GM23248 (cell line): Measurements from ENCODE around the gene ZNF787.

Source experiments
- EZH2 ChIP-seq: fragments of 200-600 bp; sonication (generic); IDR thresholded peaks from 2 replicates; pipeline ENCODE4 v1.6.1; 2018; ENCODE audit warnings: antibody characterized with exemption, mild to moderate bottlenecking; ENCODE audit not compliant: insufficient read depth, poor library complexity, severe bottlenecking
- EZH2phosphoT487 ChIP-seq: fragments of 200-600 bp; sonication (generic); IDR thresholded peaks from 2 replicates; pipeline ENCODE4 v1.6.1; 2018; ENCODE audit warnings: antibody characterized with exemption, moderate library complexity, mild to moderate bottlenecking, low read depth; ENCODE audit not compliant: insufficient read depth

DNA sequence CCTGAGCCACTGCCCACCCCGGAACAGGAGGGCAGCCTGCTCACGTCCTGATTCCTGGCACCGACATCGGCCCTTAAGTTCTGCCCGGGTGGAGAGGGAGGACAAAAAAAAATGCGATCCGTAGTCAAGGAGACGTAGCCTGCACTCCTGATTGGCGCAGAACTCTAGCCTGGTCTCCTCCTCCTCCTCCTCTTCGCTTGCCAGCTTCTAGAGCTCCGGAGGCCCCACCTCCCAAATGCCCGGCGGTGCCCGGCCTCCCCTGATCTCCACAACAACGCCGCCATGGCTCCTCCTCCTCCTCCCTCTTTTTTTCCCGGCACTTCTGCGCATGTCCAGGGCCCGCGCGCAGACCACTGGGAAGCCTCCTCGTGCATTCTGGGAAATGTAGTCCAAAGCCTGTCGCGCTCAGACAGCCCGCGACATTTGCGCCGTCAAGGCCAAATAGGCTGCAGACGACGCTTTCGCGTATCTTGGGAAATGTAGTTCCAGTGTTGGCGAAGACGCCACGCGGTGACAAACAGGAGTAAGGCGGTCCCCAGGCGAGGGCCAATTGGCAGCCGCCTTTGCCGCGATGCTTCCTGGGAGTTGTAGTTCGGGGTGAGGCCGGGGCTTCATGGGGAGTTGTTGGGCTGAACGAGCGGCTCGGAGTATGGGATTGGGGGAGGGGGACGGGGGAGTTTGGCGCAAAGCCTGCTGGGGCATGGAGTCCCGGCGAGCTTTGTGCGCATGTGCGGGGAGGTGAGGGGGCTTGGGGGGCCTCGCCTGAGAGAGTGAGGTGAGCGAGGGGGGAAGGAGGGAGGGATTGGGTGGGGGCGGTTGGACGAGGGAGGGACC lies 19.7 kb upstream of the ZNF787 start, which contains the start of gene ZNF444:
- no peak for TF ChIP-seq EZH2
- TF ChIP-seq EZH2phosphoT487: no peak
